Measurements from ENCODE around the gene LDLRAD2.

Gene LDLRAD2

GRCh38 chr1:21860971-21861370 is 48.9 kb downstream of the LDLRAD2 start:
- DNase-seq (ENCODE audit: low spot score): no peak

- DNase-seq (ENCODE audit: low spot score): no peak
Measured at GRCh38 chr1:21861602-21862429, 49.8 kb downstream of the LDLRAD2 start.

GRCh38 chr1:21863981-21864380 is 51.9 kb downstream of the LDLRAD2 start:
- DNase-seq (ENCODE audit: low spot score): no peak

GRCh38 chr1:21864730-21865129 is 52.7 kb downstream of the LDLRAD2 start:
- DNase-seq (ENCODE audit: low spot score): no peak

- no peak for DNase-seq (ENCODE audit: low spot score)
Measured at GRCh38 chr1:21865609-21865942, 53.5 kb downstream of the LDLRAD2 start.

GRCh38 chr1:21865943-21866706 is 54.1 kb downstream of the LDLRAD2 start:
- no peak for DNase-seq (ENCODE audit: low spot score)

- DNase-seq (ENCODE audit: low spot score): no peak
Measured at GRCh38 chr1:21866707-21867043, 54.6 kb downstream of the LDLRAD2 start.

GRCh38 chr1:21867451-21867996 is 55.5 kb downstream of the LDLRAD2 start:
- DNase-seq (ENCODE audit: low spot score): no peak

GRCh38 chr1:21868482-21868881 is 56.4 kb downstream of the LDLRAD2 start:
- no peak for DNase-seq (ENCODE audit: low spot score)

- DNase-seq (ENCODE audit: low spot score): no peak
Measured at GRCh38 chr1:21868941-21869454, 56.9 kb downstream of the LDLRAD2 start.

GRCh38 chr1:21869620-21870121 is 57.6 kb downstream of the LDLRAD2 start:
- no peak for DNase-seq (ENCODE audit: low spot score)

- no peak for DNase-seq (ENCODE audit: low spot score)
Measured at GRCh38 chr1:21870611-21871010, 58.5 kb downstream of the LDLRAD2 start.

GRCh38 chr1:21871943-21872342 is 59.9 kb downstream of the LDLRAD2 start:
- DNase-seq (ENCODE audit: low spot score): no peak

- no peak for DNase-seq (ENCODE audit: low spot score)
Measured at GRCh38 chr1:21872445-21873079, 60.5 kb downstream of the LDLRAD2 start.

GRCh38 chr1:21873174-21873573 is 61.1 kb downstream of the LDLRAD2 start:
- no peak for DNase-seq (ENCODE audit: low spot score)

- no peak for DNase-seq (ENCODE audit: low spot score)
Measured at GRCh38 chr1:21873761-21874160, 61.7 kb downstream of the LDLRAD2 start.

GRCh38 chr1:21874328-21874727 is 62.3 kb downstream of the LDLRAD2 start:
- DNase-seq (ENCODE audit: low spot score): no peak
